CD4-positive, alpha-beta T cell treated with Interleukin-1 beta for 1 hour (primary cell): Measurements from ENCODE around the gene UVSSA.
"Not testable (repeated sequence)": the region's sequence is repeated elsewhere in the genome, so short reads cannot be mapped to it uniquely, and the experiment has no call there.

Source experiments
- DNase-seq, 2 donors: peaks; one replicate each; pipeline ENCODE4 v3.0.0-alpha.2; 2020 to 2022

Gene UVSSA

DNA sequence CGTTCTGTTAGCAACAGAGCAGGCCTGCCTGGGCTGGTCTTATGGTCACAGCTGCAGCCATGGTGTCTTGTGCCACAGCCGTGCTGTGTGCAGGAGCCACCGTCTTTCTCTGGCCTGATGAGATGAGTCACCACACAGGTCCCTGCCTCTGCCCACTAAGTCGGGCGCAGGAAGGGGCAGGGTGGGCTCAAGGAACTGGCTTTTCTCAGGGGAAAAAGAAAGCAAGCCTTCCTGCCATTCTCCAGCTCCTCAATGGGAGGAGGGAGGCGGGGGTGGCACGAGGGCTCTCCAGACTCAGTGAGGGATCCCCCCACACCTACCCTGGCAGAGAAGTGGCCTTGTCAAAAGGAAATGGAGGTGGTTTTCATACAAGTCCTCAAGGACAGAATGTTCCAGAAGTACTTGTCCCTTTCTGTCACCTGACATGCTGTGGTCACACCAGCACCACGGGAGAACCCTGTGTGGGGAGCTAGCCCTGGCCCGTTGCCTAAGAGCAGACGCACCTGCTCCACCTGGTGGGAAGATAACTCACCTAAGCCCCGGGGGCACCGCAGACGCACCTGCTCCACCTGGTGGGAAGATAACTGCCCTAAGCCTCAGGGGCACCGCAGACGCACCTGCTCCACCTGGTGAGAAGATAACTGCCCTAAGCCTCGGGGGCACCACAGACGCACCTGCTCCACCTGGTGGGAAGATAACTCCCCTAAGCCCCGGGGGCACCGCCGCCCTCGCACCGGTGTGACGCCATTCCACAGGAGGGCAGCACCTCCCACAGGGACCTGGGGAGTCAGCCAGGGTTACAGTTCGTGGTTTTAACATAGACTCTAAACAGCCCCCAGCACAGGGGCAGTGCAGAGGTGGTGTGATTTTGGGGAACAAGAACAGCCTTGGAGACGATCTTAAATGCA, 18.5 kb downstream of the UVSSA start:
- no peak for DNase-seq

DNA sequence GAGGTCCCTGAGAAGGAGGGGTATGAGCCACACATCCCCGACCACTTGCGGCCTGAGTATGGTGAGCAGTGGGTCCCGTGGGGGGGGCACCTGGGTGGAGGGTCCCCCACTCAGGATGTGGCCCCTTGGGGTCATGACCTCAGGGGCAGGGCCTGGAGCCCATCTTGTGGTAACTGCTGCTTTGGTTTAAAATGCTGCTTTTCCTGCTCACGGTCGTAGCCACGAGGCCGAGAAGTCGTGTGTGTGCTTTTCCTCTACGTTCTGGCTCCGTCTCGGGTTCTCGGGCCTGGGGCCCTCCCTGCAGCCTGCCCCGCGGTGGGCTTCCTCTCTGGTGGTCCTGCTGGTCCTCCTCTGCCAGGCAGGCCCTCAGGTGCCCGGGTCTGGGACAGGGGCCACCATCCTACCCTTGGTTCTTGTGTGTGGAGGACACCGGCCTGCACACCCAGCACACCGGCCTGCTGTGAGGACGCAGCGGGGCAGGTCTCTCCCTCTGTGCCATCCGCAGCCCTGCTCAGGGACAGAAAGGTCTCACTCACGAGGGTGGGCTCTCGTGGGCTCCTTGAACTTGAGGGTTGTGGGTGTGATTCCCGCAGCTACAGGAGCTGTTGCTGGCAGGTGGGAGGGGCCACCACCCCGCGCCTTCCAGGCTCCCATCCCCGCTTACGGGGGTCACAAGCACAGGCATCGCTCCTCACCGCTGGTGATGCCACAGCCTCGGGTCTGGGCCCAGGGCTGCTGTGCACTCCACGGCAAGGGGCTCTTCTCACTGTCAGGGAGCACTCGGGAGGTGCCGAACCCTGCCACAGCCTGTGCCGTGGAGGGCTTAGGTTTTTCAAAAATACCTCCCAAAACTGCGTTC, 19.6 kb downstream of the UVSSA start:
- no peak for DNase-seq

DNA sequence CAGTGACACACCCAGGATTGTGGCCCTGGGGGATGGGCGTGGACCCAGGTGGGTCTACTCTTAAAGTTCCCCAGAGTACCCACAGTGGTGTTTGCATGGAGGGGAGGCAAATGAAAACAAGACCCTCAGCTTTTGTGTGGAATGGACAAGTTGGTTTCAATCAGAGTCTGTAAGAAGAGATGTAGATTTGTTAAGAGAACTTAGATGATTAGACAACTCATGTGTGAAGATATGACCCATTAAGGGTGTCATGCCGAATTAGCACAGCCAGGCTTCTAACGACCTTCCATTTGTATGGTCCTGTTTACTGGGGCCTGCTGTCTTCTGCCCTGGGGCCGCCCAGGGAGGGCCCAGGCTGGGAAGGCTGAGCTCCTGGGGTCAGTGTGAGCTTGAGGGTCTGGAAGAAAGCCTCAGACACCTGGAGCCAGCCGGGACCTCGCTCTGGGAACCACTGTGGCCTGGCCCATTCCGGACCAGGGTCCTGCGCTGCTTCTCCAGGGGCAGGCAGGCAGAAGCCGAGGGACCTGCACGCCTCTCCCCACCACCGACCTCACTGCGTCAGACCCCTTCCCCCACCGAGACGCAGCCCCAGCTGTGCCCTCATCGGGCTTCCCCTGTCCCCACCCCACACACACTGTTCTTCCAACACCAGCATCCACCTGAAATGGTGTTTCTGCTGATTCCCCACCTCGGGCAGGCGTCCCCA, 20.4 kb downstream of the UVSSA start:
- DNase-seq, result no peak

DNA sequence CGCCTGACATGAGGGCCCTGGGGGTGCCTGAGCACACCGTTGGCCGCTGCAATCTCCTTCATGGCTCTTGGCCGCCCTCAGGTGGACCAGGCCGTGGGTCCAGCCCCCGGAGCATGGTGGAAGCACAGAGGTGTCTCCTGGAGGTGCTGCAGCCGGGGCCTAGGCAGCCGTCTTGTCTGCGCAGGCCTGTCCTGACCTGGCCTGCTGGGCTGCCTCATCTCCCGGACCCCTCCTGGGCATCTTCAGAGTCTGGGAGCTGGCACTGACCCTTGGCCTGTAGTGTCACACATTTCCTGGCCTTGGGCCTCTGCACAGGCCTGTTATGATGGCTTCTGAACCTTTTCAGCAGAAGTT, 20.9 kb downstream of the UVSSA start:
- DNase-seq, result no peak

DNA sequence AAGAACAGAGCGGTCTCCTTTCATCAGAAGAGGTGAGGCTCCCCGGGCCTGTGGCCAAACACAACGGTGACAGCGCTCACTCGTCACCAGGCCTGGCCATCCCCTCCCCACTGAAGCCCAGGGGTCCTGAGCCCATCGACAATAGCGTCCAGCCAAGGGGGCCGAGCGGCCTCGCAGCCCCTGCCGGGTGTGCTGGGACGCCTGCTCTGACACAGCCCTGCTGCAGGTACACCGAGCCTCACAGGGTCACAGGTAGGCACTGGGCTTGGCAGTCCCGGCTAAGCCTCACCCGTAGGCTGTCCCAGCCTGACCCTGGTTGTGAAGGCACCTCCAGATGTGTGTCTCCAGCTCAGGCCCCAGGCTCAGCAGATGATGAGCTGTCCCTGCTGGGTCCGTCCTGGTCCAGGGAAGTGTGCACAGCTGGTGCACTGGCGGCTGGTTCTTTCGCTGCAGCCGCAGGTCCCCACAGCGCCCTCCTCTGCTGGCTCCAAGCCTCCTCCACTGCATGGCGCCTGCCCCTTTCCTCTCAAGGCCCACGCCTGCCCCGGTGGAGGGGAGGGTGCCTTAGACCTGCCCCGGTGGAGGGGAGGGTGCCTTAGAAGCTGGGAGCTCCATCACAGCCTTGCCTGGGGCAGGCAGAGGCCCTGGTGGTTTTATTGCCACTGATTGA, 21.5 kb downstream of the UVSSA start:
- DNase-seq, result no peak

DNA sequence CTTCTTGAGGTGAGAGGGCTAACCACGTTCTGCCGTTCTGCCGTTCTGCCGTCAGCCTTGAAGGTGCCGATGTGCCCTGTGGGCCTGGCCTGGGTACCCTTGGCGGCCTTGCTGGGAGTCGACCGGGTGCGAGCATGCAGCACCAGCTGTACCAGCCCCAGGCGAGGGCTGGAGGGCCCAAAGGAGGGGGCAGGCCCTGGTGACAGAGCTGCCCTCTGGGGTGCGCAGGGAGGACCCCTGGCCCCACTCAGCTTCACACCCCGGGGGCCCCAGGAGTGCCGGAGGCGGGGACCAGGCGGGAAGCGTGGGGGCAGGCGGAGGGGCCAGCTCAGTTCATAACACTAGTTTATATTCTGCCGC, 22.1 kb downstream of the UVSSA start:
- DNase-seq, result no peak

DNA sequence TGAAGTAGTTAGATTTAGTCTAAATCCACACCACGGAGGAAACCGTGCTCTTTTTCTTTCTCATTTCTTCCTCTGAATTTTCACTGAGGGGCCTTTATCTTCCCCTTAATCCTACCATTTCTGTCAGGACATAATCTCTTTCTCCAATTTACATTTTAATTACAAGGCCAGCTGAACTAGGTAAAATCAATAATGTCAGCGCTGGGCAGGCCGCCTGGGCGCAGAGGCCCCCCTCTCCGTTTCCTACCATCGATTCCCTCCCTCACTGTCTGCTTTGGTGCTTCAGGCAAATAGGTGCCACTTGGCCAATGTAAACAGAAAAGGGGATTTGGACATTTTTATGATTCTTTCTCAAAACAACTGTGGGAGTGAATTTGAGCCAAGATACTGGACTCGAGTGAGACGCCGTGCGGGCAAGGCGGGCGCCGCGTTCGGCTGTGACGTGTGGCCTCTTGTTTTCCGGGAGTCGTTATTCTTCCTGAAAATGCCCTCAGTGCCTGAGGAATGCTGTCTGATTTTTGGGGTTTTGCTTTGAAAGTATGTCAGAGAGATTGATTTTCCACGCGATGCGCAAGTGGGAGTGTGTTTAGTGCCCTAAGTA, 22.6 kb downstream of the UVSSA start:
- DNase-seq, result no peak

DNA sequence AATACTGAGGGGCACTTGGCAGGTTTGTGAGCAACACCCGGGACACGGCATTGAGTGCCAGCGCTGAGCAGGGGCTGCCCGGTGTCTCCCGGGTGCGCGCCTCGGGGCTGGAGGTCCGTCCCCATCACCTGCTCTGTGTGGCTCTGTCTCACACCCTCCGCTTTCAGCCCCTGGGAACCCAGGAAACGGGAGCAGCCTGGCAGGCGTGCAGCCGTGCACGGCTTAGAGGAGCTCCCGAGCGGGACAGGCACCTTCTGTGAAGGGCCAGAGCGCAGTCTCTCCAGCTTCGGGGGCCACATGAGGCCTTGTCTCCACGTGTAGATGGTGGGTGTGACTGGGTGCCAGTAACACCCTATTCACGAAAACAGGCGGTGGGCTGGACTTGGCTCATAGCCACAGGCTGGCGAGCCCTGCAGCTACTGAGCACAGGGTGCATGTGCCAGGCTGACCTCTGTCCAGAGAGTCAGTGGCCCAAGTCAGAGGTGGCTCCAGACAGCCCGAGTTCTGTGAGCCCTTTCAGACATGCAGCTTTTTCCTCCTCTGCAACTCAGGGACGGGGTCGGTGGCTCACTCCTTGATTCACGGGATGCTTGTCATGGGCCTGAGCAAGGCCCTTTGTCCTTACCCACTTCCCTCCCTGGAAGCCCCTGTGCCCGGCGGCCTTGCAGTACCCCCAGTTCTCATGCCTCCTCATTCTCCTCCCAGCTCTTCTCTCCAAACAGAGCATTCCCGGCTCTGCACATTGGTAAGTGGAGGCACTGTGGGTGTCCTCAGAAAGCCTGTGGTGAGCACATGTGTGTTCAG, 23.5 kb downstream of the UVSSA start:
- DNase-seq, result no peak

DNA sequence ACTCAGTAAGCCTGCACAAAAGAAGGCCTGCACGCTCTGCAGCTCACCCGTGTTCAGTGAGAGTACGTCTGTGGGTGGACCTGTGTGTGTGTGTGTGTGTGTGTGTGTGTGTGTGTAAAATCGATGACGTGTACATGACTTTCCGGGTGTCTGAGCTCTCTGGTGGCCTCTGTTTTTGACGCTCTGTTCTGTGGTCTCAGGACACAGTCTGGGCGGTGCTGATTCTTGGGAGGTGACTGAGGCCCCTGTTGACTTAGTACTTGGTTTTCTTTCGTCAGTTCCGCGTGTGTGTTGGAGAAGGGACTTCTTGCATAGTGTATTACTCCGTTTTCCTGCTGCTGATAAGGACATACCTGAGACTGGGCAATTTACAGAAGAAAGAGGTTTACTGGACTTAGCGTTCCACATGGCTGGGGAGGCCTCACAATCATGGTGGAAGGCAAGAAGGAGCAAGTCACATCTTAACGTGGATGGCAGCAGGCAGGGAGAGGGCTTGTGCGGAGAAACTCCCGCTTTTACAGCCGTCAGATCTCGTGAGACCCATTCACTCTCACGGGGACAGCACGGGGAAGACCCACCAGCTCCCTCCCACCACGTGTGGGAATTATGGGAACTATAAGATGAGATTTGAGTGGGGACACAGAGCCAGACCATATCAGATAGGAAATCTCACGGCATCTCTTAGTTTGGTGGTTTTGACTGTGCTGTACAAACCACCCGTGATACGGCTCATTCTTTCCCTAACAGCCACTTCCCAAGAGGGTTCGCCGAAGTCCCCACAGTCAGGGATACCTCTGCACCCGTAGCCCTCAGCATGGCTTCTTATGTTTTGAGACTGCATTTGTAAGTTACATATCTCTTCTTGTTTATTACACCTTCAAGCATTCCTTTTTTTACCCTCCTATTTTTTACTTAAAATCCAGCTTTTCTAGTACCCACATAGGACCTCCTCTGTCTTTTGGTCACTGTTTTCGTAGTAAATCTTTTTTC, 24.5 kb downstream of the UVSSA start:
- DNase-seq, result no peak

DNA sequence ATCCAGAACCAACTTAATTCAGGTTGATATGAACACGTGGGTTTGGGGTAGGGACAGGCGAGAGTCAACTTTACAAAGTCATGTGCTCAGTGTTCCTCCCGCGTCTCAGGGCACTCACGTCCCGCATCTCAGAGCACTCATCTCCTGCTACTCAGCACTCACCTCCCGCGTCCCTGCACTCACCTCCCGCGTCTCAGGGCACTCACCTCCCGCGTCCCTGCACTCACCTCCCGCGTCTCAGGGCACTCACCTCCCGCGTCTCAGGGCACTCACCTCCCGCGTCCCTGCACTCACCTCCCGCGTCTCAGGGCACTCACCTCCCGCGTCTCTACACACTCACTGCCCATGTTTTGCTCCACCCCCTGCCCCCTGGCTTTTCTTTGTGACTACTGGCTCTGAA, 25.6 kb downstream of the UVSSA start:
- not testable (repeated sequence) for DNase-seq

DNA sequence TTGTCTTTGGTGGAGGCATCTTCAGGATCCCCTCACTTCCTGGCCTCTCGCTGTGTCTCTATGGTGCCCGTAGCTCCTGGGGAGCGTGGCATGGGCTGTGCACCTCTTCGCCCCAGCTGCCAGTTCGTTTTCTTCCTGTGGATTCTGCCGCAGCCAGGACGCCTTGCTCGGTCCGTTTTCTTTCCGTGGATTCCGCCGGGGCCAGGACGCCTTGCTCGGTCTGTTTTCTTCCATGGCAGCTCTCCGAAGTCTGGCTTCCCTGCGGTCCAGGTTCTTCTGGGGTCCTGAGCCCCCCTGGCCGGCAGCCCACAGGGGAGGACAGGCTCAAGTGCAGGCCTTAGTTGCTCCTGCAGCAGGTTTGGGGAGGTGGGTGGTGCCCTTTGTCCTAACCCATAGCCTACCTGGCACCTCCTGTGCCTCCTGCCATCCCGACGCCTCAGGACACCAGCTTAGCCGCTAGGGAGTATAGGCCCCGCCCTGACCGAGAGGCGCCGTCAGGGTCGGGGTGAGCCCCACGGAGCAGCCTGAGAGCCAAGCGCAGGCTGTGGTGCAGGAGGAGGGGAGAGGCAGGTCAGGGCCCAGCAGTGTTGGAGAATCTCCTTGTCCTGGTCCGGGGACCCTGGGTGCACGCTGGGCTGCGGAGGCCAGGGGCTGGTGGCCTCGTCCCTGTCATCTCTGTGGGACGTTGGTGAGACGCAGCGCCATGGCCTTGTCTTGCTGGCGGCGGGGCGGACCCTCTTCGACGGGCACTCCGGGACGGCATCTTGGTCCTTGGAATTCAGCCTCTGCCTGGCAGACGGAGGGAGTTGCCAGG, 27.1 kb downstream of the UVSSA start:
- no peak for DNase-seq

DNA sequence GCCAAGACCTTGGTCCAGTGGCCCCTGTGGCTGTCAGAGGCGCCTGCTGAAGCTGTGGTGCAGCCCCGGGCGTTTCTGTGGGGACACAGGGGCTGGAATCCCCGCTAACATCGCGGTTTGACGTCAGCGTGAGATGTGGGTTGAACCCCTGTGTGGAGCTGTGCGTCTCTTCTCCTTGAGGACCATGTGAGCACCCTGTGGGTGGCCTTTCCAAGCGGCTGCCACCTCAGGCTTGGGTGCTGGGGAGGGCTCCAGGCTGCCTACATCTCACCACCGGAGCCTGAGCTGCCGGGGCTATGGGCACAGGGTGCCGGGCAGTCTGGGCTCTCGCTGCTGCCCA, 27.7 kb downstream of the UVSSA start:
- DNase-seq, result no peak

DNA sequence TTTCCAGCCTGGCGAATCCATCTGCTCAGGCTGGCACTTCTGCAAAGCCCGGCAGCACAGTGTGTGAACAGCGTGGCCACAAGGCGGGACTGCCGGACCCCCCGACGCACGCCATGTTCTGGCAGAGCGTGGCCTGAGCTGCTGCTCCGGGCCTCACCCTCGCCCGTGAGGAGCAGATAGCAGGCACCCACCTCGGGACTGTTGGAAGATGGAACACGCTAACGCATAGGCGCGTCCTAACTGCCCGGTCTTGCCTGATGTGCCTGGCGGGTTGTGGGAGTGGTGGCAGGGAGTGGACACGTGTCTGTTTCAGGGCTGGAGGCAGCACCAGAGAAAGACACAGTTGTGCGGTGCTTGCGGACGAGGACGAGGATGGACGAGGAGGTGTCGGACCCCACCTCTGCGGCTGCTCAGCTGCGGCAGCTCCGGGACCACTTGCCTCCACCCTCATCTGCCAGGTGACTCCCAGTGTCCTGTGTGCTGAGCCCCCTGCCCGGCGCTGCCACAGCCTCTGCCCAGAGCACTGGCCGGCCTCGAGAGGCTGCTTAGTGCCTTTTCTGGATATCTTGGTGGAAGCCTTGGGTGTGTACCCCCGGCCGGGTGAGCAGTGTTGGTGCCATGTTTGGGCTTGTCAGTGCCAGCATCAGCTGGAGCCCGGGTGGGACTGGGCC, 28.2 kb downstream of the UVSSA start:
- DNase-seq, result no peak

DNA sequence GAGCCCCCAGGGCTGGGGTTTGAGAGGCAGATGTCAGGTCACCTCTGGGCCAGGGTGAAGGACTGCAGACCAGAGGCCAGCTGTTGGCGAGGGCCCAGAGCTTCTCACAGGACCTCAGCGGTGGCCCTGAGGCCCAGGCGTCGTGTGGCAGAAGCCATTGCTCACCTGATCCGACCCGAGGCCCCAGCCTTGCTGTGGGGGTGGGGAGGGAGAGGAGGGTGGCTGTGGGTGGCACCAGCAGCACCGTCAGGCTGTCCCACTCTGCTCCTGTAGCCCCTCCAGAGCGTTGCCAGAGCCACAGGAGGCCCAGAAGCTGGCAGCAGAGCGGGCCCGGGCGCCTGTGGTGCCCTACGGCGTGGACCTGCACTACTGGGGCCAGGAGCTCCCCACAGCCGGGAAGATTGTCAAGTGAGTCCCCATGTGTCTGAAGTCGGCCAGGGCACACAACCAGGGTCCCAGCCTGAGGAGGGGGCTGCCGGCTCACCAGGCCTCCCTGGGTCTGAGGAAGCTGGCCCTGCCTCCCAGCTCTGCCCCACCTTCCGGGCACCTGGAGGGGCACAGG, 28.8 kb downstream of the UVSSA start:
- DNase-seq, result no peak

DNA sequence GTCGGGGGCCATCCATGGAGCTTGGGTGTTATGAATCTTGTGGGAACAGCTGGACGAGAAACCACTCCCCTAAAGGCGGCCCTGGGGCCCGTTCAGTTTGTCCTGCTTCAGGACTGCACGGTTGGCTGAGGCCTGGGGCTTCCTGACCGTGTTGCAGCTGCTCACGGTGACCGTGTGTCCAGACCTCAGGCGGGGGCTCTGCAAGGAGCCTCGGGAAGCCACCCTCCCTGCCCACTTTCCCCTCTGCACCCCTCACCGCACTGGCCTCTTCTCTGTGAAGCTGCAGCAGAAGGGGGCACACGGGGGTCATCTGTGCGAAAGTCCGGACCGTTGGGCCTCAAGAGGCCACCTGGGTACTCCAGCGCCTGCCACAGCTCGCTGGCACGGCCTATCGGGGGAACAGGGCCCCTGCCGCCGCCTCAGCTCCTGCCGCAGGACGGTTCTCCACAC, 29.4 kb downstream of the UVSSA start:
- DNase-seq, result no peak

DNA sequence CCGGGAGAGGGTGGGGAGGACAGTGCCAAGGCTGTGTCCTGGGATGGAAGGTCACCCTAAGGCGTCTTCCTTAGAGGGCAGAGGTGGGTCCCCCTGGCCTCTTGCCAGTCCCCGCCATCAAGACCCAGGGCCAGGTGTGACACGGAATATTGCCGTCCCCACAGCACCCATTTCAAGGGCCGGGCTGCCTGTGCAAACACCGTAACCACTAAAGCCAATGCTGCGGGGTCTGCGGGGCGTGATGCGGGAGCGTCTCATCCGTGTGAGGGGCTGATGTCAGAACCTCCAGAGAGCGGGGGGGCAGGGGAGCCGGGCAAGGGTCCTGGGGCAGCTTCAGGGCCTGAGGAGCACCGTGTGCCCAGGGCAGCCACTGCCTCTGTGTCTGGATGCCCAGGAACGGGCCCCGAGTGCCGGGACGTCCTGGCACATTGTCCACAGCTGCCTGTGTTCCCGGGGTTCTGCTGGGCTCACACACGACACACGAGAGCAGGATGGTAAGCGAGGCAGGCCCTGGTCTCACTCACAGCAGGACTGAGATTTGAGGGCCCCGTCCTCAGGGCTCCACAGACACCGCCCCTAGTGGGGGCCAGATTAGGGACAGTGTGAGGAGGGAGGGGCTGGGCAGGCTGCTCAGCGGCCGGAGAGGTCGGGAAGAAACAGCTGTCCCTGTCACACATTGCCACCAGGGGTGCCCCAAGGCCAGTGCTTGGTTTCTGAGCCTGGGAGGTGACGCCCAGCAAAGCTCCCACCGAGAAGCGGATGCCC, 30.0 kb downstream of the UVSSA start:
- no peak for DNase-seq

DNA sequence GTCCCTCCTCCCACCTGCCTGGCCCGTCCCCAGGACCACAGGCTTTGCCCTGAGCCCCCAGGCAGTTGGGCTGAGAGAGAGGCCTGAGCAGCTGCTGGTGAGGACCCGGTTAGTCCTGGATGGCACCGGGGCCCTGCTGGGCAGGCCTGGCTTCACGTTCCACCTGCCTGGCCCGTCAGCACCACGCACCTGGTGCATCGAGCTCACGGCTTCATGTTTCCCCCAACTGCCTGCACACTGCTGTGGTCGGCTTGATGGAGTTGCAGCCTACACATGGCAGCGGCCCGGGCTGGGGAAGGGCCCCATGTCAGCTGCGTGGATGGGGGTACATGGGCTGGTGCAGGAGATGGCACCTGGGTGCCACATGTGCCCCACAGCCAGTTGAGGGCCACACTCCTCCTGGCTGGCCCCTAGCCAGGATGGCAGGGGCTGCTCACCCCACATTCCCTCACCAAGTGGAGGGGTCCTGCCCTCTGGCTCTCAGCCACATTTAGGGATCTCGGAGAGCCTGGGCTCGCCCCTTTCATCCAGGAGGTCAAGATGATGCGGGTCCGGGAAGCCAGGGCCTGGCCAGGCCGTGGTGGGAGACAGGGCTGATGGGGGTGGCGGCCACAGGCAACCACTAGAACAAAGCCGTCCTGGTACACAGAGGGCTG, 30.7 kb downstream of the UVSSA start:
- no peak for DNase-seq
